ENCODE measurements around the gene THUMPD3. TPM values are rescaled to one million over a fixed set of nuclear protein-coding genes. Genes with fewer than 3 reads are reported as not detected.
A peak's percentile ranks its signal among the peaks of the same experiment; 100 is the strongest.

Gene THUMPD3, protein sequence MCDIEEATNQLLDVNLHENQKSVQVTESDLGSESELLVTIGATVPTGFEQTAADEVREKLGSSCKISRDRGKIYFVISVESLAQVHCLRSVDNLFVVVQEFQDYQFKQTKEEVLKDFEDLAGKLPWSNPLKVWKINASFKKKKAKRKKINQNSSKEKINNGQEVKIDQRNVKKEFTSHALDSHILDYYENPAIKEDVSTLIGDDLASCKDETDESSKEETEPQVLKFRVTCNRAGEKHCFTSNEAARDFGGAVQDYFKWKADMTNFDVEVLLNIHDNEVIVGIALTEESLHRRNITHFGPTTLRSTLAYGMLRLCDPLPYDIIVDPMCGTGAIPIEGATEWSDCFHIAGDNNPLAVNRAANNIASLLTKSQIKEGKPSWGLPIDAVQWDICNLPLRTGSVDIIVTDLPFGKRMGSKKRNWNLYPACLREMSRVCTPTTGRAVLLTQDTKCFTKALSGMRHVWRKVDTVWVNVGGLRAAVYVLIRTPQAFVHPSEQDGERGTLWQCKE
- total RNA-seq: 10 to 100 TPM; 46.2 to 53.9 TPM

DNA sequence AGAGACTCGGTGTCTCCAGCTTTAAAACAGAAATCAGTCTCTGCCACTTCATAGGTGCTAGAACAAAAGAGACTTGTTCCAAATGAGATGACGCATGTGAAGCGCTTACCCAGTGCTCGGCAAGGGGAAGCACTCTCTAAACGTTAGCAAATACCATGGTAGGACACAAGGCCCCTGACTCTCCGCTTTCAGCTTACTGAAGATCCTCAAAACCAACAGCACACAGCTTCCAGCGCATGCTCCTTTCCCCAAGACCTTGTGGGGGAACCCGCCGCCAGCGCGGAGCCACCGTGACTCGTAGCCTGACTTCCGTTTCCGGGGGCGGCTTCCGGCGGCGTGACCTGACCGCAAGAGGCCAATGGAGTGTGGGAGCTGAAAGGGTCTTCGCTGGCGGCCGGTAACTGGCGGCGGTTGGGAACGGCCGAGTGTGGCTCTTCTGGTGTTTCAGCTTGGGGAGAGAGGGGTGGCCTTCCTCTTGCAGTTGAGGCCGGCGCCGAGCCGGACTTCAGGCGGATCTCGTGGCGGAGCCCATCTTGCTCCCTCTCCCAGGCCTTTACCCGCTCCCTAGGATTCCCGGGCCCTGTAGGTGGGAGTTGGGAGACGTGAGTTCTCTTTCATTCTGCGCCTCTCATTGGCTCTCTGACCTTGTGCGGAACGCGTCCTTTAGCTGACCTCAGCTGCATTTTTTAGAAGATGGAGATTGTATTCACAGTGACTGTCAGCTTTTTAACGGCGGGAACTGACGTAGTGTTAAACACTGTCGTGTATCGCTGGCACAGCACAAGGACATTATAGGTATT lies at the start of gene THUMPD3:
Gene THUMPD3, plus strand, starts transcription at position 324 of the 800 bp plus-strand sequence. CDS start 2,015 bp downstream, outside the sequence.
- Mint-ChIP-seq H3K36me3 (ENCODE audit: low read depth) (peaks cover 47% of the 10 kb centered on the region), H3K4me3 (peak within 1 kb of the TSS; percentile 99), H3K27ac (peak within 1 kb of the TSS; percentile 99), H3K4me1 (no peaks in the 10 kb centered on the region), H3K9me3 (no peaks in the 10 kb centered on the region), H3K27me3 (no peaks in the 10 kb centered on the region)
- ATAC-seq (replicated peaks): peak; percentile 98

- Mint-ChIP-seq H3K27me3 (peaks cover 8% of the 10 kb centered on the region), H3K4me3 (no peak overlapping the region), H3K27ac (no peak overlapping the region), H3K36me3 (ENCODE audit: low read depth) (no peaks in the 10 kb centered on the region), H3K9me3 (no peaks in the 10 kb centered on the region), H3K4me1 (no peaks in the 10 kb centered on the region)
- no peak for ATAC-seq (replicated peaks)
These were observed 48.1 kb upstream of the THUMPD3 start for GRCh38 chr3:9314796-9315195.

DNA sequence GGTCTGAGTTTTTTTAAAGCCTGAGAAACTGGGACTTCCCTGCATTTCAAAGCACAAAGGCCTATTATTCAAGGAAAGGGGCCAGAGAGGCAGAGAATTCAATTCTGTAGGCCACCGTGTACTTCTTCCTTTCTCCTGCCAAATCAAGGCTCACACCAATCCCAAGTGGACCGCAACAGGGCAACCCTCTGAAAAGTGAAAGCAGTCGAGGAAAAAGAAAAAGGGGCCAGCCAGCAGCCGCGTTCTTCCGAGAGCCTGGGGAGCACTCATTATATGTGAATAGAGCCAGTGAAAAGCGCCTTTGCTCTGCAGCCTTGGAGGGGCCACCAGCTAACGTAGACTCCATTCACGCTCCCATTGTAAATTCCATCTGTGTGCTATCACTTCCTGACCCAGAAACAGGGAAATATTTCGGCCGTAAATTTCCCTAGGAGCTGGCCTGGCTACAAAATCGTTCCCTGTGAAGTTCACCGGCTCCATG lies 45.9 kb upstream of the THUMPD3 start:
- H3K4me1 Mint-ChIP-seq: no peaks in the 10 kb centered on the region
- no peak overlapping the region for H3K27ac Mint-ChIP-seq
- H3K27me3 Mint-ChIP-seq: peaks cover 8% of the 10 kb centered on the region
- H3K9me3 Mint-ChIP-seq: no peaks in the 10 kb centered on the region
- H3K36me3 Mint-ChIP-seq (ENCODE audit: low read depth): no peaks in the 10 kb centered on the region
- H3K4me3 Mint-ChIP-seq: no peak overlapping the region
- no peak for ATAC-seq (replicated peaks)

GRCh38 chr3:9322780-9323179 lies 40.1 kb upstream of the THUMPD3 start:
- Mint-ChIP-seq H3K27ac (no peak overlapping the region), H3K9me3 (no peaks in the 10 kb centered on the region), H3K27me3 (no peaks in the 10 kb centered on the region), H3K36me3 (ENCODE audit: low read depth) (no peaks in the 10 kb centered on the region), H3K4me1 (no peaks in the 10 kb centered on the region), H3K4me3 (no peak overlapping the region)
- ATAC-seq (replicated peaks): no peak

DNA sequence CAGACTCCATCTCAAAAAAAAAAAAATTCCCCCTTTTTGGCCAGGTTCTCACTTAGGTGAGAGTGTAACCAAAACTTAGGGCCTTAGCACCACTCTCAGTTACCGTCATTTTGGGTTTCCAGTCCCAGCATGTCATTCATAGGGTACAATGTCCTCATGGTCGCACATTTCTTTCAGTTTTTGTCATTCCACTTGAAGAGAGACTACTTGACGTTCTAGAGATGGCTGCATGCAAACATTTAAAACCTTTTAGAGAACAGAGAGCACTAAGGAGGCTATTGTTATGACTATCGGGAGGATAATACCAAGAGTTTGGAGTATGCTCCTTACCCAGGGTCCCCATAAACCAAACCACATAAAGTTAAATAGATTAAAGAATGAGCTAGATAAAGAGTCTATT lies 37.9 kb upstream of the THUMPD3 start:
- Mint-ChIP-seq H3K36me3 (ENCODE audit: low read depth) (no peaks in the 10 kb centered on the region), H3K27ac (no peak overlapping the region), H3K9me3 (no peaks in the 10 kb centered on the region), H3K4me1 (no peaks in the 10 kb centered on the region), H3K4me3 (no peak overlapping the region), H3K27me3 (no peaks in the 10 kb centered on the region)
- ATAC-seq (replicated peaks): no peak

- H3K27ac Mint-ChIP-seq: no peak overlapping the region
- H3K27me3 Mint-ChIP-seq: peaks cover 4% of the 10 kb centered on the region
- H3K9me3 Mint-ChIP-seq: no peaks in the 10 kb centered on the region
- H3K4me1 Mint-ChIP-seq: no peaks in the 10 kb centered on the region
- H3K4me3 Mint-ChIP-seq: no peak overlapping the region
- H3K36me3 Mint-ChIP-seq (ENCODE audit: low read depth): no peaks in the 10 kb centered on the region
- ATAC-seq (replicated peaks): no peak
These were observed 35.3 kb upstream of the THUMPD3 start for GRCh38 chr3:9327578-9327977.

DNA sequence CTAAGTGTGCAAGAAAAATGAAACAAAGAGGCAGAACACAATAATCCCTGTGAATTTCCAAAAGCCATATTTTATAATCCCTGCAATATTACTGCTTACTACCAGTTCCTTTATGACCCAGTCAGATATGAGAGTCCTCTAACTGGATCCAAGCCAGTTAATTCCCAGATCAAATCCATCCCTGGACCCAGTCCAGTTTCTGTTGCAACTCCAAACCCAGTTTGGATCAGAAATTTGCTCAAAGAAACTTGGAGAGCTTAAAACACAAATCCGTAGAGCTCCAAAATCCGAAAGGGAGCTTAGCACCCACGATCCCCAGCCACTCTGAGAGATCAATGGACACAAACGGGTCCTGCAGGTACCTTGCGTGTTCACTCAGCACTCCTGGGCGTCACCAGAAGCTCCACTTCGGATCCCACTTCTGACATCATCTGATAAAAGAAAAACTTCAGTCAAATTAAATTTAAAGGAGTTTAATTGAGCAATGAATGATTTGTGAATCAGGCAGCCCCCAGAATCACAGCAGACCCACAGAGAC lies 32.6 kb upstream of the THUMPD3 start:
- no peak for ATAC-seq (replicated peaks)
- H3K4me3 Mint-ChIP-seq: no peak overlapping the region
- H3K27ac Mint-ChIP-seq: no peak overlapping the region
- no peaks in the 10 kb centered on the region for H3K36me3 Mint-ChIP-seq (ENCODE audit: low read depth)
- H3K27me3 Mint-ChIP-seq: peaks cover 4% of the 10 kb centered on the region
- H3K9me3 Mint-ChIP-seq: no peaks in the 10 kb centered on the region
- H3K4me1 Mint-ChIP-seq: no peaks in the 10 kb centered on the region

- H3K27ac Mint-ChIP-seq: no peak overlapping the region
- H3K36me3 Mint-ChIP-seq (ENCODE audit: low read depth): no peaks in the 10 kb centered on the region
- no peak for ATAC-seq (replicated peaks)
- H3K9me3 Mint-ChIP-seq: no peaks in the 10 kb centered on the region
- H3K4me1 Mint-ChIP-seq: no peaks in the 10 kb centered on the region
- H3K4me3 Mint-ChIP-seq: no peak overlapping the region
- peaks cover 4% of the 10 kb centered on the region for H3K27me3 Mint-ChIP-seq
These were observed 31.7 kb upstream of the THUMPD3 start for GRCh38 chr3:9331171-9331570.

DNA sequence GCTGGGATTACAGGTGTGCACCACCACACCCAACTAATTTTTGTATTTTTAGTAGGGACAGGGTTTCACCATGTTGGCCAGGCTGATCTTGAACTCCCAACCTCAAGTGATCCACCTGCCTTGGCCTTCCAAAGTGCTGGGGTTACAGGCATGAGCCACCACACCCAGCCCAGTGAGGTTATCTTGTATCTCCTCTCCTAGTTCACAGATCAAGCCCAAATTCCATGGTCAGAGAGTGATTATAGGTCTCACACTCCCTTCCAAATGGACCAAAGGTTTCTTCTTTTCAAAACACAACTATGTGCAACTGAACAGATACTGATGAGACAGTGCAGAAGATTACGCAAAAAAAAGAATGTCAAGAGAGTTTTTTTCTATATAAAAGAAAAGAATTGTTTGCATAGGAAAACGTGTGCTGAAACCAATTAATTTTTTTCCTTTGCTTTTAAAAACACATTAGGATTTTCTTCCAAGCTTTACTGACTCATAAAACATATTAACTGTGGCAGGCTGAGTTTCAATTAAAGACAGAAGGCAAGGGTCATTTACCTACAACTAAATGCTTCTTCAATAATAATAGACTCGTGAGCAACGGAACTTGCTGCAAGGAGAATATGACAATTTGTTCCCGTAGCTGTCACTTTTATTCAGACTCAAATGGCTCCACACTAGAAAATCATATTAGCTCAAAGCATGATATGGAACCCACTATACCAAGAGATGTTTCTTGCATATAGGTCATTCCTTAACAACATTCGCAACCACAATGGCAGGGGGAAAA lies 30.4 kb upstream of the THUMPD3 start:
- Mint-ChIP-seq H3K4me1 (no peaks in the 10 kb centered on the region), H3K27ac (no peak overlapping the region)

DNA sequence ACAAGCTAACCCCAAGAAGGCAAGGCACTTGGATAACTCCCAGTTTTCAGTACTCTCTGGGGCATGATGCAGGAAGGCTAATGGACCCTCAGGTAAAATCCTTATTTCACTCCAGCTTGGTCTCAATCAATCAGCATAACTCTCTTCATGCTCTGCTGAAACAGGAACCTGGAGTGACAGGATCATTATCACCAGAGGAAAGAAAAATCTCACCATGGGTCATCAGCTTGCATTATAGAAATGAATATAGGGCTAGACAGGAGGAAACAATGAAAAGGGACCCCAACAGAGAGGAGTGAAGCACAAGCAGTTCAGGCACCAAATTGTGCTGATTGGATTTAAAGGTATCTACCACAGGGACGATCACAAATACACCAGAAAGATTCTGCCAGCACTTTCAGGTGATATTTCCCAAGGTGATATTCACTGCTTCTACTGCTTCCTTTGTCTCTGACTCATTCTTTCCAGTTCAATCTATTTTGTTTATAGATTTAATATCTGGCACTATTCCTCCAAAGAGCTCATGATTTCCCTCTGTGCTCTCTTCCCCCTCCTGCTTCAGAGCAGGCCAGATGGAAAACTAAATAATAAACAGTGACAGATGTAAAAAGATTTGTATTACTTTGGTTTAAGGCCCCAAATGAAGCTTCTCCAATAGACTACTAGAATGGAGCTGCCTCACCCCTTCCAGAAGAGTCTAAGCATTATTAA lies 22.9 kb upstream of the THUMPD3 start:
- H3K27ac Mint-ChIP-seq: no peak overlapping the region
- ATAC-seq (replicated peaks): no peak
- no peaks in the 10 kb centered on the region for H3K9me3 Mint-ChIP-seq
- no peaks in the 10 kb centered on the region for H3K36me3 Mint-ChIP-seq (ENCODE audit: low read depth)
- no peaks in the 10 kb centered on the region for H3K27me3 Mint-ChIP-seq
- no peaks in the 10 kb centered on the region for H3K4me1 Mint-ChIP-seq
- no peak overlapping the region for H3K4me3 Mint-ChIP-seq

More for the DNA sequence above, 30.4 kb upstream of the THUMPD3 start:
- no peak overlapping the region for H3K4me3 Mint-ChIP-seq
- no peak for ATAC-seq (replicated peaks)
- no peaks in the 10 kb centered on the region for H3K36me3 Mint-ChIP-seq (ENCODE audit: low read depth)
- H3K9me3 Mint-ChIP-seq: no peaks in the 10 kb centered on the region
- peaks cover 4% of the 10 kb centered on the region for H3K27me3 Mint-ChIP-seq

- Mint-ChIP-seq H3K4me3 (no peak overlapping the region), H3K9me3 (no peaks in the 10 kb centered on the region), H3K36me3 (ENCODE audit: low read depth) (no peaks in the 10 kb centered on the region), H3K27ac (no peak overlapping the region), H3K4me1 (no peaks in the 10 kb centered on the region), H3K27me3 (no peaks in the 10 kb centered on the region)
- ATAC-seq (replicated peaks): no peak
These were observed 22.4 kb upstream of the THUMPD3 start for GRCh38 chr3:9340472-9340902.

DNA sequence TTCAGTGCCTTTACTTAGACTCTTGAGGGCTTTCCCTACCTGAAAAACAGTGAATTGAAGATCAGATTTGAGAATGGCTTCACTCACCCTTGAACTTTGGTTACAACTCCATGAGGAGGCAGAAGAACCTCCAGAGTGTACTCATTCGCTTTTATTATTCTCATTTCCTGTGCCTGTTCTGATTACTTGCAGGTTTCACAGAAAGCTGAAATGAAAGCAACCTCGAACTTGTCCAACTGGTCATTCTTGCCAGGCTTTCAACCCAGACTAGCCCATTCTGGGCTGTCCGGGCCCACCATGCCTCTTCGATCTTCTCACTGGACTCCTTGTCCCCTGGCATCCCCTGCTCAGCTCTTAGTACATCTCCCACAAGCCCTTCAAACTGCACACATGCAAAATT lies 20.2 kb upstream of the THUMPD3 start:
- no peaks in the 10 kb centered on the region for H3K9me3 Mint-ChIP-seq
- no peaks in the 10 kb centered on the region for H3K27me3 Mint-ChIP-seq
- H3K27ac Mint-ChIP-seq: no peak overlapping the region
- peaks cover 3% of the 10 kb centered on the region for H3K4me1 Mint-ChIP-seq
- H3K4me3 Mint-ChIP-seq: no peak overlapping the region
- ATAC-seq (replicated peaks): no peak
- no peaks in the 10 kb centered on the region for H3K36me3 Mint-ChIP-seq (ENCODE audit: low read depth)

- Mint-ChIP-seq H3K27ac (no peak overlapping the region), H3K4me3 (no peak overlapping the region), H3K4me1 (peaks cover 8% of the 10 kb centered on the region), H3K9me3 (no peaks in the 10 kb centered on the region), H3K27me3 (no peaks in the 10 kb centered on the region), H3K36me3 (ENCODE audit: low read depth) (no peaks in the 10 kb centered on the region)
- ATAC-seq (replicated peaks): no peak
These were observed 19.7 kb upstream of the THUMPD3 start for GRCh38 chr3:9343115-9343514.
